Superior temporal gyrus (tissue), 1 donor: Measurements from ENCODE around the gene CIP2A.
"Not testable (repeated sequence)": the region's sequence is repeated elsewhere in the genome, so short reads cannot be mapped to it uniquely, and the experiment has no call there.

Experiments used
- DNase-seq: peaks from one replicate; pipeline ENCODE4 v3.0.0-alpha.2; 2016; ENCODE audit errors: extremely low spot score

The CIP2A gene

GRCh38 chr3:108589081-108589997 lies at the start of gene CIP2A, which contains the start of gene DZIP3:
Gene CIP2A (minus strand): TSS chr3:108589438. CDS start chr3:108589375, 63 bp downstream.
Gene DZIP3 (plus strand): TSS chr3:108589722. CDS start chr3:108605407, 15,685 bp downstream.
- peak; percentile 88 for DNase-seq

GRCh38 chr3:108629974-108630373 lies 40.7 kb upstream of the CIP2A start:
- no peak for DNase-seq

- DNase-seq, result no peak
These were observed 34.3 kb upstream of the CIP2A start for GRCh38 chr3:108623504-108623903.

- no peak for DNase-seq
These were observed 31.0 kb upstream of the CIP2A start for GRCh38 chr3:108620250-108620649.

GRCh38 chr3:108616090-108616489 lies 26.9 kb upstream of the CIP2A start:
- DNase-seq, result not testable (repeated sequence)

- DNase-seq, result no peak
These were observed 21.4 kb upstream of the CIP2A start for GRCh38 chr3:108610651-108611050.

- no peak for DNase-seq
These were observed 19.5 kb upstream of the CIP2A start for GRCh38 chr3:108608750-108609149.

- DNase-seq, result no peak
These were observed 16.3 kb upstream of the CIP2A start for GRCh38 chr3:108605491-108605890.

GRCh38 chr3:108605028-108605427 lies 15.8 kb upstream of the CIP2A start:
- no peak for DNase-seq

GRCh38 chr3:108603691-108604090 lies 14.5 kb upstream of the CIP2A start:
- DNase-seq, result no peak

GRCh38 chr3:108602935-108603294 lies 13.7 kb upstream of the CIP2A start:
- DNase-seq, result no peak

GRCh38 chr3:108602249-108602934 lies 13.2 kb upstream of the CIP2A start:
- DNase-seq, result peak; percentile 66

GRCh38 chr3:108599677-108600409 lies 10.6 kb upstream of the CIP2A start:
- DNase-seq, result no peak

GRCh38 chr3:108598375-108598774 lies 9.1 kb upstream of the CIP2A start:
- no peak for DNase-seq

GRCh38 chr3:108595321-108595720 lies 6.1 kb upstream of the CIP2A start:
- no peak for DNase-seq

GRCh38 chr3:108590460-108590859 lies 1.2 kb upstream of the CIP2A start:
- DNase-seq, result peak; percentile 24

- DNase-seq, result no peak
These were observed 723 bp upstream of the CIP2A start for GRCh38 chr3:108589998-108590323.

- no peak for DNase-seq
These were observed 637 bp downstream of the CIP2A start for GRCh38 chr3:108588601-108589000.

- no peak for DNase-seq
These were observed 11.2 kb downstream of the CIP2A start for GRCh38 chr3:108578064-108578463.

- no peak for DNase-seq
These were observed 19.9 kb downstream of the CIP2A start for GRCh38 chr3:108569336-108569735.

GRCh38 chr3:108566599-108566998 lies 22.6 kb downstream of the CIP2A start:
- no peak for DNase-seq

GRCh38 chr3:108565506-108565905 lies 23.7 kb downstream of the CIP2A start:
- DNase-seq, result no peak
